Endodermal cell (in vitro differentiated cells): ENCODE data around the gene MAGI3. TPM values are rescaled to one million over a fixed set of nuclear protein-coding genes. Genes with fewer than 3 reads are reported as not detected.
"Not testable (repeated sequence)": the region's sequence is repeated elsewhere in the genome, so short reads cannot be mapped to it uniquely, and the experiment has no call there.

Experiments
- DNase-seq: peaks from one replicate; pipeline ENCODE4 v3.0.0-alpha.2; 2017
- H3K27ac ChIP-seq: 2 replicates; pipeline ENCODE4 v1.5.1; 2013; ENCODE audit warnings: mild to moderate bottlenecking, low read depth, low read length, moderate library complexity
- H3K27me3 ChIP-seq: 2 replicates; pipeline ENCODE4 v1.6.1; 2013; ENCODE audit warnings: mild to moderate bottlenecking, low read length, moderate library complexity; ENCODE audit not compliant: insufficient read depth, control insufficient read depth, poor library complexity, severe bottlenecking
- H3K36me3 ChIP-seq: 2 replicates; pipeline ENCODE4 v1.7.0; 2013; ENCODE audit warnings: mild to moderate bottlenecking, low read length, moderate library complexity; ENCODE audit not compliant: control insufficient read depth, insufficient read depth
- H3K4me1 ChIP-seq: one replicate; pipeline ENCODE4 v1.7.0; 2013; ENCODE audit warnings: low read length; ENCODE audit not compliant: control insufficient read depth, insufficient read depth
- H3K4me3 ChIP-seq: 2 replicates; pipeline ENCODE4 v1.5.1; 2013; ENCODE audit warnings: mild to moderate bottlenecking, low read length, moderate library complexity
- H3K9ac ChIP-seq: 2 replicates; pipeline ENCODE4 v1.6.1; 2013; ENCODE audit warnings: mild to moderate bottlenecking, low read length, moderate library complexity; ENCODE audit not compliant: poor library complexity, severe bottlenecking; ENCODE audit errors: extremely low read depth
- H3K9me3 ChIP-seq: 2 replicates; pipeline ENCODE4 v1.6.1; 2013; ENCODE audit warnings: mild to moderate bottlenecking, low read length, moderate library complexity; ENCODE audit not compliant: control insufficient read depth
- H3K27ac Mint-ChIP-seq: 2 replicates; pipeline ENCODE4 v1.8.0; 2020; ENCODE audit warnings: mixed read lengths
- H3K27me3 Mint-ChIP-seq: 2 replicates; pipeline ENCODE4 v1.8.0; 2021; ENCODE audit warnings: mild to moderate bottlenecking, mixed read lengths; ENCODE audit not compliant: insufficient read depth
- H3K36me3 Mint-ChIP-seq: 2 replicates; pipeline ENCODE4 v1.8.0; 2020; ENCODE audit warnings: low read depth, mixed read lengths
- H3K4me1 Mint-ChIP-seq: 2 replicates; pipeline ENCODE4 v1.8.0; 2020; ENCODE audit warnings: mixed read lengths
- H3K4me3 Mint-ChIP-seq: 2 replicates; pipeline ENCODE4 v1.8.0; 2020; ENCODE audit warnings: mild to moderate bottlenecking, moderate library complexity, mixed read lengths
- H3K9me3 Mint-ChIP-seq: 2 replicates; pipeline ENCODE4 v1.8.0; 2020; ENCODE audit warnings: mild to moderate bottlenecking, mixed read lengths
- WGBS, 2 experiments: methylation state at CpG; one replicate each; pipeline versions ENCODE4 v1.1.5 to v1.1.7; 2013; ENCODE audit warnings: missing lambda C conversion rate in 2 of 2, mixed read lengths in 1 of 2; ENCODE audit not compliant: insufficient coverage in 1 of 2, insufficient read length in 1 of 2; 5-methylcytosine and 5-hydroxymethylcytosine counted together
- total RNA-seq, 2 donors: library from RNA; stranded (reverse); fragmentation: NEBNext Ultra II Directional in 1 of 2; extraction: Animal tissue kit (Norgen Biotek cat#: 25700) in 1 of 2; gene quantifications; 2 replicates in 1 of 2; 3 replicates in 1 of 2; pipeline ENCODE4 v1.2.1, GENCODE V29; 2021
- TF ChIP-seq, protein P1 (sequence below): fragments of 200-600 bp; sonication (generic); conservative IDR thresholded peaks from 2 replicates; pipeline ENCODE4 v1.5.0; 2021; ENCODE audit warnings: antibody characterized with exemption, mild to moderate bottlenecking

Gene MAGI3
- total RNA-seq, 2 donors from 2014 or later, result 27.1 to 27.4 TPM

DNA sequence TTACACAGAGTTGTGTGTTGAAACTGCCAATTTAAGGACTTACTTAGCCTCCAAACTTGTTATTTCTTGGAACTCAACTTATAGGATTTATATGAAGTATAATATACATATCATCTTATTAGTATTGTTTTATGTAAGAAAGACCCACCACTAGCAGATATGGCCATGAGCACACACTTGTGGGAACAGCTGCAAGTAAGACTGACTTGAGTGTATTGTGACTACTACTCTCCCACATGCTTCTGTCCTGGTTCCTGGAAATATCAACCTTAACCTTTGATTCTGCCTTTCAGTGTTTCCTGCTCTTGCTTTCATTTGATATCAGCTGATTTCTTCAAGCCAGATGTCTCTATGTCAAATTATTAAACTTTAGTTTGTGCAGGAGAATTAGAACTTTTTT is 175.3 kb downstream of the MAGI3 start:
- Mint-ChIP-seq H3K36me3 (peaks cover 45% of the 10 kb centered on the region), H3K4me3 (no peak overlapping the region), H3K9me3 (peaks cover 28% of the 10 kb centered on the region), H3K27me3 (no peaks in the 10 kb centered on the region), H3K27ac (no peak overlapping the region), H3K4me1 (no peaks in the 10 kb centered on the region)
- no peak for DNase-seq
- Histone ChIP-seq H3K27ac (no peak overlapping the region), H3K36me3 (peaks cover 18% of the 10 kb centered on the region), H3K4me3 (no peak overlapping the region), H3K27me3 (no peaks in the 10 kb centered on the region), H3K9ac (no peak overlapping the region), H3K4me1 (no peaks in the 10 kb centered on the region), H3K9me3 (peaks cover 31% of the 10 kb centered on the region)
- TF ChIP-seq, protein P1, sequence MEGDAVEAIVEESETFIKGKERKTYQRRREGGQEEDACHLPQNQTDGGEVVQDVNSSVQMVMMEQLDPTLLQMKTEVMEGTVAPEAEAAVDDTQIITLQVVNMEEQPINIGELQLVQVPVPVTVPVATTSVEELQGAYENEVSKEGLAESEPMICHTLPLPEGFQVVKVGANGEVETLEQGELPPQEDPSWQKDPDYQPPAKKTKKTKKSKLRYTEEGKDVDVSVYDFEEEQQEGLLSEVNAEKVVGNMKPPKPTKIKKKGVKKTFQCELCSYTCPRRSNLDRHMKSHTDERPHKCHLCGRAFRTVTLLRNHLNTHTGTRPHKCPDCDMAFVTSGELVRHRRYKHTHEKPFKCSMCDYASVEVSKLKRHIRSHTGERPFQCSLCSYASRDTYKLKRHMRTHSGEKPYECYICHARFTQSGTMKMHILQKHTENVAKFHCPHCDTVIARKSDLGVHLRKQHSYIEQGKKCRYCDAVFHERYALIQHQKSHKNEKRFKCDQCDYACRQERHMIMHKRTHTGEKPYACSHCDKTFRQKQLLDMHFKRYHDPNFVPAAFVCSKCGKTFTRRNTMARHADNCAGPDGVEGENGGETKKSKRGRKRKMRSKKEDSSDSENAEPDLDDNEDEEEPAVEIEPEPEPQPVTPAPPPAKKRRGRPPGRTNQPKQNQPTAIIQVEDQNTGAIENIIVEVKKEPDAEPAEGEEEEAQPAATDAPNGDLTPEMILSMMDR, result no peak

DNA sequence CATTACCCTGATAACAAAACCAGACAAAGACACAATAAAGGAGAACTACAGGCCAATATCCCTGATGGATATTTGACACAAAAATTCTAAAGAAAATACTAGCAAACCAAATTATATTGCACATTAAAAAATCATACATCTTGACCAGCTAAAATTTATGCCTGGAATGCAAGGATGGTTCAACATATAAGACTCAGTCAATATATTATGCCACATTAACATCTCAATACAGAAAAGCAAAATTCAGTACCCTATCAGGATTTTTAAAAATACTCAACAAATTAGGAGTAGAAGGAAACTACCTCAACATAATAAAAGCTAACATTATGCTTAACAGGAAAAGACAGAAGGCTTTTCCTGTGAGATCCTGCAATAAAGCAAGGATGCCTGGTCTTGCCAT is 177.1 kb downstream of the MAGI3 start:
- Mint-ChIP-seq H3K9me3 (peaks cover 35% of the 10 kb centered on the region), H3K27ac (no peak overlapping the region), H3K4me3 (no peak overlapping the region), H3K27me3 (no peaks in the 10 kb centered on the region), H3K4me1 (no peaks in the 10 kb centered on the region), H3K36me3 (peaks cover 45% of the 10 kb centered on the region)
- no peak overlapping the region for H3K27ac ChIP-seq
- H3K9ac ChIP-seq, result no peak overlapping the region
- TF ChIP-seq, protein P1, result no peak
- H3K36me3 ChIP-seq, result peaks cover 18% of the 10 kb centered on the region
- DNase-seq, result no peak
- H3K4me1 ChIP-seq, result no peaks in the 10 kb centered on the region
- H3K27me3 ChIP-seq, result no peaks in the 10 kb centered on the region
- no peak overlapping the region for H3K4me3 ChIP-seq
- peaks cover 31% of the 10 kb centered on the region for H3K9me3 ChIP-seq

DNA sequence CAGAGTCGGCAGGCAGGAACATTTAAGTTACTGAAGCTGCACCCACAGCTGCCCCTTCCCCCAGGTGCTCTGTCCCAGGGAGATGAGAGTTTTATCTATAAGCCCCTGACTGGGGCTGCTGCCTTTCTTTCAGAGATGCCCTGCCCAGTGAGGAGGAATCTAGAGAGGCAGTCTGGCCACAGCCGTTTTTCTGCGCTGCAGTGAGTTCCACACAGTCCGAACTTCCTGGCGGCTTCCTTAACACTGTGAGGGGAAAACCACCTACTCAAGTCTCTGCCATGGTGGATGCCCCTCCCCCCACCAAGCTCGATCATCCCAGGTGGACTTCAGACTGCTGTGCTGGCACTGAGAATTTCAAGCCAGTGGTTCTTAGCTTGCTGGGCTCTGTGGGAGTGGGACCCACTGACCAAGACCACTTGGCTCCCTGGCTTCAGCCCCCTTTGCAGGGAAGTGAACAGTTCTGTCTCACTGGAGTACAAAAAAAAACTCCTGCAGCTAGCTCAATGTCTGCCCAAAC is 185.5 kb downstream of the MAGI3 start:
- H3K36me3 ChIP-seq, H3K4me1 ChIP-seq, H3K4me3 Mint-ChIP-seq, H3K4me3 ChIP-seq, H3K27me3 ChIP-seq, DNase-seq, H3K27ac Mint-ChIP-seq, H3K27ac ChIP-seq, H3K36me3 Mint-ChIP-seq, H3K4me1 Mint-ChIP-seq, H3K9ac ChIP-seq, H3K9me3 Mint-ChIP-seq, H3K9me3 ChIP-seq, H3K27me3 Mint-ChIP-seq: not testable (repeated sequence)
- 88 to 93% methylated on average over 4 to 6 of the region's 6 CpGs for WGBS, 2 experiments

DNA sequence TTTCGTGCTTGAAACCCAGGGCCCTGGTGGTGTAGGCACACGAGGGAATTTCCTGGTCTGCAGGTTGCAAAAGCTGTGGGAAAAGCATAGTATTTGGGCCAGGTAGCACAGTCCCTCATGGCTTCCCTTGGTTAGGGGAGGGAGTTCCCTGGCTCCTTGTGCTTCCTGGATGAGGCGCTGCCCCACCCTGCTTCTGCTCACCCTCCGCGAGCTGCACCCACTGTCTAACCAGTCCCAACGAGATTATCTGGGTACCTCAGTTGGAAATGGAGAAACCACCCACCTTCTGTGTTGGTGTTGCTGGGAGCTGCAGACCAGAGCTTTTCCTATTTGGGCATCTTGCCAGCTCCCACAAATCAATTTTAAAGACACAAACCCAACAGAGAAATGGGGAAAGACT is 186.0 kb downstream of the MAGI3 start:
- Mint-ChIP-seq H3K27me3 (no peaks in the 10 kb centered on the region), H3K36me3 (peaks cover 7% of the 10 kb centered on the region), H3K27ac (no peak overlapping the region), H3K4me1 (no peaks in the 10 kb centered on the region), H3K4me3 (no peak overlapping the region), H3K9me3 (peaks cover 9% of the 10 kb centered on the region)
- no peaks in the 10 kb centered on the region for H3K4me1 ChIP-seq
- no peak overlapping the region for H3K27ac ChIP-seq
- TF ChIP-seq, protein P1, result no peak
- no peak overlapping the region for H3K4me3 ChIP-seq
- no peak overlapping the region for H3K9ac ChIP-seq
- H3K27me3 ChIP-seq, result no peaks in the 10 kb centered on the region
- no peaks in the 10 kb centered on the region for H3K9me3 ChIP-seq
- peaks cover 10% of the 10 kb centered on the region for H3K36me3 ChIP-seq
- no peak for DNase-seq
- WGBS, 2 experiments, result 90 to 93% methylated on average over 2 to 6 of the region's 6 CpGs
